ENCODE data around the gene CTSW.
A peak's percentile ranks its signal among the peaks of the same experiment; 100 is the strongest.

CTSW gene

DNA sequence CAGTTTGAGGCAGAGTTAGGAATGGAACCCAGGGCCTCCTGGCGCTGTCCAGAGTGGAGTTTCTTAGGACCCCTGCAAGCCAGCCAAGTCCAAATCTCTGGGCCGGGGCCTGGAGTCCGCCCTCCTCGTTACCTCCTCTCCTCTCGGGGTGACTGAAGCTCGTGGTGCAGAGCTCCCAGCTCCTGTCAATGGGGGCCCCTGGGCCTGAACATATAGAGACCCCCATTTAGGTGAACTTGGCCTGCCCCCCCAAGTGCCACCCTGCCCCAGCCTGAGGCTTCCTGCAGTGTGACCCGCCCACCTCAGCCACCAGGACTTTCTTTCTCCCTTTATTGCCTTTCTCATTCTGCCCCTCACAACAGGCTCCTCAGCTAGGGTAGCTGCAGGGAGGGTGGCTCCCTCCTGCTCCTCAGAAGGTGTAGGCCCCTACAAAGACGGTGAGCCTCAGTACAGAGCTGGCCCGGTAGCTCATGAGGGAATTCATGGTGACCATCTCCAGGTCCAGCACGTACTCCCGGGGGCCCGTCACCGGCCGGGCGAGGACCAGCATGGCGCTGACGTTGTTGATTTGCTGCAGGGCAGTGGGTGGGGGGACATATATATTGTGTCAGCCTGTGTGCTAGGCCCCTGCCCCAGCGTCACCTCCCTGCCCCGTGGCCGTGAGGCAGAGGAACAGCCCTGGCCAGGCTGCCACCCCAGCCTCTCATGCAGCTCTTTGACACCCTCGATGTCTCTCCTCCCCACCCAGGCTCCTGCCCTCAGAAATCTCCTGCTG lies 12.9 kb upstream of the CTSW start:
- no peak for DNase-seq

- no peak for DNase-seq
These were observed 12.2 kb upstream of the CTSW start for GRCh38 chr11:65867284-65868071.

DNA sequence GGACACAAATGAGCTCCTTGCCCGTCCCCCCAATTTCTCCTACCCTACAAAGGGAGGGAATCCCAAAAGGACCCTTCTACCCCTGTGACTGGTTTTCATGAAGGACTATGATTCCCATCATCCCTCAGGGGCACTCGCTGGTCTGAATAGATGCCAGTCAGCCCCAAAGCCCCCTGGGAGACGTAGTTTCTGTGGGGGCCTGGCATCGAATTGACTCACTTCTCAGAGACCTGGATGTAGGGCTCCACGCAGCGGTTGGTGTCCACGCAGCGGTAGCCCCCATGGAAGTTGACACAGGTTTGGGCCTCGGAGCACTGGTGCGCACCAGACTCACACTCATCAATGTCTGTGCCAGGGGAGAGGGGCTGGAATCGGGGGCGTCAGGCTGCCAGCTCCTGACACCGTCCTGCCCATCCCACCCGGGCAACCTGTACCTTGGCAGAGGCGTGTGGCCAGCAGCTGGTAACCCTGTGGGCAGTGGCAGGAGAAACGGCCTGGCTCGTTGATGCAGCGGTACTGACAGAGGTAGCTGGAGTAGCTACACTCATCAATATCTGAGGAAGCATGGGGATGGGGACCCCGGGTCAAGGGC lies 11.5 kb upstream of the CTSW start:
- DNase-seq, result peak in 23 of 56 donors; percentile 2 to 77 (median 32)

DNA sequence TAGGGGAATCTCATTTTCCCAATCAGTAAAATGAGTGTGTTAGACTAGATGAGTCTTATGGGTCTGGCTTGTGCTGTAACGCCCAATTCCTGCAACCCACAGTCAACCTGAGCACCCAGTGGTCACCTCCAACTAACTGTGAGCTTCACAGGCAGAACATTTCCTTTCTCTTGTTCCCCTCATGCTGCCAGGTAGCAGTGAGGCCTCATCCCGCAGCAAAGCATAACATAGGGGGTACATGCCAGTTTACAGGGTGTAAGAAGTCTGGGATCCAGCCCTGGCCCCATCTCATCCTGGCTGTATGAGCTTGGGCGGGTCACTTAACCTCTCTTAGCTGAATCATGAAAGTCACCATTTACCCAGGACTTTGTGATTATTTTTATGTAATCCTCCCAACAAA lies 10.7 kb upstream of the CTSW start:
- no peak for DNase-seq

DNA sequence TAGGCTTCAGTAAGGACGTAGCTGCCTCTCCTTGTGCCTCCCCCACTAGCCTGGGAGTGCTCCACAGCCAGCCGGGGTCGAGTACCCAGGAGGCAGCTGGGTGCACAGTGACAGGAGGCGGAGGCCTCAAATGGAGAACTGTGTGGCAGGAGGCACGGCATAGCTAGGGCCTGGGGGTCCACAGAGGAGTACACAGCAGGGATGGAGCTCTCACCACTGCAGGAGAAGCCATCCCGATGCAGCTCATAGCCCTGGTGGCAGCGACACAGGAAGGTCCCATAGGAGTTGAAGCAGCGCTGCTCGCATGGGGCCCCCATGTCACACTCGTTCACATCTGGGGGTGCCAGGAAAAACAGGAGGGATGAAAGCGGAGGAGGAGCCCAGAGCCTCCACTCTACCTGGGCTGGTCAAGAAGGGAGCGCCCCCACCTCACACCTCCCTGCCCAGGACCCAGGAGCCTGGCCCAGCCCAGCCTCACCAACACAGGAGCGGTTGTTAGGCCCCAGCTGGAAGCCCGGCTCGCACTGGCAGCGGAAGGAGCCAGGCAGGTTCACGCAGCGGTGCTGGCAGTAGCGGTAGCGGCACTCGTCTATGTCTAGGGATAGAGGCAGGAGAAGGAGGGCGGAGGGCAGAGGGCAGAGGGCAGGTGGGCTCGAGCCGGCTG lies 9.9 kb upstream of the CTSW start:
- no peak for DNase-seq

DNA sequence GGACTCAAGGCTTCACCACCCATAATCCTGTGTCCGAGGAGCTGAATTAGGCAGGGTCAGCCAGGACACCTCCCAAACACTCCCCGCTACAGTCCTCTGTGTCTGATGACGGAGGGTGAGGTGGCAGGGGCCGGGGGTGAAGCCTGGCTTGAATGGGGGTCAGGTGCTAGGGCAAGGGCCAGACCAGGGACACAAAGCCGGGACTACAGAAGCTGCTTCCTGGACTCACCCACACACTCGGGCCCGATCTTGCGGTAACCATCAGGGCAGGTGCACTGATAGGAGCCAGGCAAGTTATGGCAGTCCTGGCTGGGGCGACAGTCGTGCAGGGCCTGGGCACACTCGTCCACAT lies 9.4 kb upstream of the CTSW start:
- DNase-seq, result no peak

DNA sequence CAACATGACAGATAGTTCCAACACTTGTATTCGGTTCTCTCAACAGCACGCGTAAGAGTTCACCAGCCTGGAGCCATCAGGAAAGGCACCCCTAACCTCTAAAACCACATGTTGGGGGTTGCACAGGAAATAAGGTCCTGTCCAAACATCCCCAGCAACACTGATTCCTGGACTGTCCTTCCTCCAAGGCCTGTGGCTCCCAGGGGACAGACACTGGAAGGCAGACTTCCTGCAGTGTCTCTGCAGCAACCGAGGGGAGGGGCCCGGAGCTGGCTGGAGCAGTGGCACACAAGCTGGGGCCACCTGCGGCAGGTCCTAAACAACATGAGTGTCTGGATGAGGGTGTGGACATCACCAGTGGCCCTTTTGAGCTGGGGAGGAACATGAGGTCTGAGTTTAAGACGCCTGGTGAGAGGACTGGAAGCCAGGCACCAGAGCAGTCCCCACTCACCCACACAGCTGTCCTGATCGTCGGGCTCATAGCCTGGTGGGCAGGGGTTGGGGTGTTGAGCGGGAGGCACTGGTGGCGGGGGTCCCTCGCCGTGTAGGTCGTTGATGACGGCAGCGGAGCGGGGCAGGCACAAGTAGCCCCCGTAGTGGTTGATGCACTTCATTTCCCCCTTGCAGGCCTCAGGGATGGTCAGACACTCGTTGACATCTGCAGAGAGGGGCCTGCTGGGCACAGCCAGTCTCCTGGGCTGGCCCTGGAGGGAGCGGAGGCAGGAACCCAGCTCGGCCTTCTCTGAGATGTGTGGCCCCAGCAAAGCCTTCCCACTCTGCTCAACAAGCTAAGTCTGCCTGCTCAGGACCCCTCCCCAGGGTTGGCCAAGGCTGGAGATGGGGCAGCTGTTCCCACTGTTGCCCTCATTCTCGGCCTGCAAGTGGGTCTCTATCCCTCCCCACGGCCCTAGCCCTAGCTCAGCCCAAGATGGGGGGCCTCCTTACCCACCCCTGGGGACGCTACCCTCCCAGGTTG lies 8.6 kb upstream of the CTSW start:
- no peak for DNase-seq

DNA sequence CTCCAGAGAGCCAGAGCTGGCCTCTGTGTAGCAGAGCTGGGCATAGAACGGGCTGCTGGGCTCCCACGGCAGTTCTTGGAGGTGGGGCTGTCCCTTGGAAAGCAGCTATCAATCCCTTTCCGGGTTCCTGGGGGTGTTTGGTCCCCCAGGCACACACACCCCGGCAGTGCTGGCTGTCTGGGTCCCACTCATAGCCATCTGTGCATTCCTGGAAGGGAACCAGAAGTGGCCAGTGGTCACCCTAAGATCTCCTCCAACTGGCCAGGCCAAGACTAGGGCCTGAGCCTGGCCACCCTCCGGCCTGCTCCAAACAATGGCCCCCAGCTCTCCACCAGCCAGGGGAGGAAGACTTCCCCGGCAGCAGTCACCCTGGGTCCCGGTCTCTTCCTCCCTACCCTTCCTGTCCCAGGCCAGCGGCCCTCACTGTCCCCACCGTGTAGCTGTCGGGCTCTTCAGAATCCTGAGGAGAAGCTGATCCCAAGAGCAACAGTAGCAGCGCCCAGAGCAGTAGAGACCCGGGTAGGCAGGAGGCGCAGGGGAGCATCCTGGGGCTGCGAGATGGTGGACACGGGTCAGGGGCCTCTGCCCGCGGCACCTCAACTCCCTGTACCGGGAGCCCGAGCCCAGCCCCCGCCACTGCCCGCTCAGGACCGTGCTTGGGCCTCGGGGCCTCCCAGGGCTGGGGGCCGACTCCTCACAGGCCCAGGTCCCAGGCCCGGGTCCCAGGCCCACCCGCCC lies 7.7 kb upstream of the CTSW start:
- peak in 3 of 56 donors; percentile 4 to 52 (median 43) for DNase-seq

DNA sequence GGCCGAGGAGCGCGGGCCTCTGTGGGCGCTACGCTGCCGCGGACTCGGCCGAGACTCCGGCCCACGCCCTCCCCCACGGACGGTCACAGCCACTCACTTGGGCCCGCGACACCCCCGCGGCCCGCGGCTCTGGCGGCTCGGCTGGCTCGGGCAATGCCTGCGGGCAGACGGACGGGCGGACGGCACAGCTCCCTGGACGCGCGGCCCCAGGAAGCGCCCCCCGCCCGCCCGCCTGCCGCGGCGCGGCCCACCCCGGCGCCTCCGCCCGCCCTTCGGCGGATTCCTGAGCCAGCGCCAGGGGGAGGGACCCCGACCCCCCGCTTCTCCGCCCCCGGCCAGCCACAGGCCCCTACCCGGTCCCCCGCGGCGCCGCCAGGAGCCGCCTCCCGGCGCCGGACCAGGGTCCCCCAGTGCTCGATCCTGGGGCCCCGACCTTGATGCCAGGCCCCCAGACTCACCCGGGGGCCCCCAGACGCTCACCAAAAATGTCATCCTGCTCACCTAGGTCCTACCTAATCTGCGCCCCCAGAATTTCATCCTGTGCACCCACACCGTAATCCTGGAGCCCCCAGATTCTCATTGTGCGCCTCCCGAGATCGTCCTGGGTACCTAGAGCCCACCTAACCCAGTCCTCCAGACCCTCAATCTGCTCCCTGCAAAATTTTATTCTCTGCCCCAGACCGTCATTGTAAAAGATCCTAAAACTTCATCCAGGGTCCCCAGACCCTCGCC lies 6.9 kb upstream of the CTSW start, which contains the start of gene EFEMP2:
Gene EFEMP2 (minus strand): TSS at position 215 of the 732 bp plus-strand sequence. CDS start 446 bp downstream, outside the sequence.
- peak in 5 of 56 donors; percentile 23 to 52 (median 42) for DNase-seq

DNA sequence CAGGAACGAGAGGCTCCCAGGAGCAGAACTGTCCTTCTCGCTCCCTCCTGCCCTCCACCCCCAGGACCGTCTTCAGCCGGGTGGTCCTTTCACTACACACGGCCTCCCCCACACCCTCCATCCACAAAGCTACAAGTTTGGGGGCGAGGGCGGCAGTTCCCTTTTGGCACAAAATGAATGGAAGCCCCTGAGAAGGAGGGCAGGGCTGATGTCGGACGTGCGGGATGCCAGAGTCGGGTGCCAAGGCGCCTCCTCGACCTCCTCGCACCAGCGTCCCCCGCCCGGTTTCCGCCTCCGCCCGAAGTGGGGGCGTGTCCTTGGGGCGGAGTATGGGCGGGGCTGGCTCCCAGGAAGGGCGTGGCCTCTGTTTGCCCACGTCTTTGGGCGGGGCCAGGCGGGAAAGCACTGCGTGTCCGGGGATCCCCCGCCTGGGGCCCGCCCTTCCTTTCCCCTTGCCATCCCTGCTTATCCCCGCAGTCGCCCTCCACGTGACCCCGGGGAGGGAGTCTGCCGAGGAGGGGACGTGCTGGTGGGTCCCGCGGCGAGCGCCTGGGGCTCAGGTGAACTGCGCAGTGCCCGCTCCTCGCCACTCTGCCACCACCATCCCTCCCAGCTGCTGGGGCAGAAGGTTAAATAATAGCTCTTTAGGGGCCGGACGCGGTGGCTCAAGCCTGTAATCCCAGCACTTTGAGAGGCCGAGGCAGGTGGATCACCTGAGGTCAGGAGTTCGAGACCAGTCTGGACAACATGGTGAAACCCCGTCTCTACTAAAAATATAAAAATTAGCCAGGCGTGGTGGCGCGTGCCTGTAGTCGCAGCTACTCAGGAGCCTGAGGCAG lies 6.1 kb upstream of the CTSW start:
- DNase-seq, result peak in 55 of 56 donors; percentile 30 to 96 (median 82)

GRCh38 chr11:65880027-65880426 lies 390 bp downstream of the CTSW start:
- no peak for DNase-seq

DNA sequence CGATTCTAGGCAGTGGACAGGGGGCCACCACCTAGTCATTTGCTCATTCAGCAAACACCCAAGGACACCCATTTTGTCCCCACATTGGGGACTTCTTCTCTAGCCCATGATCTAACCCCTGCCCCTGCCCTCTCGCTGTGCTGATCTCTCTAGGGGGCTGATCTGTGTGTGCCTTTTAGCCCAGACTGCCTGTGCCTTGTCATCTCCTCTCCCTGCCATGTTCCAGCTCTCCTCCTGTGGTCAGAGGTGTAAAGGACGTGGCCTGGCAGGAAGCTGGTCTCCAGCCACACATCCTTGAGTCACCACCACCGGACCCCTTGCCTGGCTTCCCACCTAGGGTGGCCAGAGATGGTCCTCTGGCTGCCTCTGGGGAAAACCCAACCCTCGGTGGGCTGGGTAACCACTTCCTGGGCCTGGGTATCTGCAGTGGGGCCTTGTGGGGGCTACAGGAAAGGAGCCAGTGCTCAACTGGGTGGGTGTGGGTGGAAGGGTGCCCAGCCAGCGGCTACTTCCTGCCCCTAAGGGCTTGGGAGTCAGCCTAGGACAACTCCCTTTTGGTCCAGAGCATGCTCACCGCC lies 1.3 kb downstream of the CTSW start:
- DNase-seq, result no peak

- no peak for DNase-seq
These were observed 2.8 kb downstream of the CTSW start for GRCh38 chr11:65882120-65883057.

DNA sequence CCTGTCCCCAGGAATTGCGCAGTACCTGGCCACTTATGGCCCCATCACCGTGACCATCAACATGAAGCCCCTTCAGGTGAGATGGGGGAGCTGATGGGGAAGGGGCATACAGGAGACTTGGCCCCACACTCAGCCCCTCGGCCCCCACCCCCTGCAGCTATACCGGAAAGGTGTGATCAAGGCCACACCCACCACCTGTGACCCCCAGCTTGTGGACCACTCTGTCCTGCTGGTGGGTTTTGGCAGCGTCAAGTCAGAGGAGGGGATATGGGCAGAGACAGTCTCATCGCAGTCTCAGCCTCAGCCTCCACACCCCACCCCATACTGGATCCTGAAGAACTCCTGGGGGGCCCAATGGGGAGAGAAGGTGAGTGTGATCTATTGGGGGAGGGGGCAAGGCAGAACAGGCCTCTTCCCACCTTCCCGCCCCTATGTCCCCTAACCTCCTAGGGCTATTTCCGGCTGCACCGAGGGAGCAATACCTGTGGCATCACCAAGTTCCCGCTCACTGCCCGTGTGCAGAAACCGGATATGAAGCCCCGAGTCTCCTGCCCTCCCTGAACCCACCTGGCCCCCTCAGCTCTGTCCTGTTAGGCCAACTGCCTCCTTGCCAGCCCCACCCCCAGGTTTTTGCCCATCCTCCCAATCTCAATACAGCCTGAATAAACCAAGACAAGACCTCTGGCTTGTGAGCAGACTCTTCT lies 3.6 kb downstream of the CTSW start:
- no peak for DNase-seq

GRCh38 chr11:65883786-65884715 lies 4.4 kb downstream of the CTSW start:
- no peak for DNase-seq

Measured in amygdala (tissue), 56 donors.